Measurements from ENCODE around the gene NDUFB7. TPM values are rescaled to one million over a fixed set of nuclear protein-coding genes. Genes with fewer than 3 reads are reported as not detected.

NDUFB7 gene
- total RNA-seq, 1 experiment from 2014 or later: 192 TPM

DNA sequence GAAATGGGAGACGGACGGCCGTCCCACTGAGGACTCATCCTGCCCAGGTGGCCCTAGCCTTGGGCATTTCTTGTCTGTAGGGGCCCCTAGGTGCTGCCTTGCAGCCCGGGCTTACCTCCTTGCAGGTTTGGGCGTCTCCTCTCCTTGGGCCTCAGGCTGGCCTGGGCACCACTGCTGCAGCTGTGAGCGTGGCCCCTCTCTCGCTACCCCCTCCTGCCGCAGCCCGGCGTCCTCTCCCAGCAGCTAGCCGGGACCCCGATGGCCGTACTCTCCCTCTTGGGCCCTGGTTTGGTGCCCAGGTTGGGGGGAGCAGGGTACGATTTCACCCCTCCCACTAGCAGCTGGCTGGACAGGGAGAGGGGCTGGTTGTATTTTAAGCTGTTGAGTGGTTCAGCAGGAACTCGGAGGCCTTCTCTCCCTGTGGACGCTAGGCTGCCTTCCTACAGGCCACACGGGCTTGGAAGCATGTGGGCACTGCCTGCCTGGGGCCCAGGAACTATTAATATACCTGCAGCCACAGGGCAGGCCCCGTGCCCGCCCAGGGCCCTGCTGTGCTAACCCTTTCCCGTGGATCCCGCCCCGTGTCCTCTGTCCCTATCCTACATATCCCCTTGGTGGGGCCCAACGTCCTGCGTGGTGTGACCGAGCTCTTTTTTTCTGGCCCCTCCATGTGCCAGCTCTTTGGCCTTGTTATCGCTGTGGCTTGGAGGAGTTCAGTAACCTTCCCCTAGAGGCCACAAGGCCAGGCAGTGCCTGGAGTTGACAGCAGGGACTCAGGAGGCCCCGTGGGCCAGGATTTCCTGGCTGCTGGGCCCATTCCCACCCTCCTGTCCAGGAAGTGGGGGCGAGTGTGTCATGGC, 11.7 kb downstream of the NDUFB7 start:
- Histone ChIP-seq H3K36me3 (ENCODE audit: low read depth) (peaks cover 11% of the 10 kb centered on the region; the same call in 1 of the 2 replicates), H3K79me2 (ENCODE audit: low read depth) (peaks cover 61% of the 10 kb centered on the region), H3K9me2 (ENCODE audit: insufficient read depth) (no peaks in the 10 kb centered on the region), H3K27me3 (ENCODE audit: insufficient read depth, low read depth) (no peaks in the 10 kb centered on the region), H3K4me1 (replicated peaks; ENCODE audit: insufficient read depth) (0 out of 2 replicates have a peak, but pooled peaks cover 6% of the 10 kb centered on the region), H3F3A (ENCODE audit: insufficient read depth, low read depth) (peaks cover 17% of the 10 kb centered on the region), H3K4me3 (no peak overlapping the region), H3K27ac (no peak overlapping the region), H4K20me1 (ENCODE audit: insufficient read depth) (peaks cover 37% of the 10 kb centered on the region), H2AFZ (no peak overlapping the region), H3K9me3 (ENCODE audit: insufficient read depth, low read depth) (no peaks in the 10 kb centered on the region), H3K4me2 (no peak overlapping the region)
- intact Hi-C loops (cut with micrococcal nuclease; ENCODE audit: unreplicated experiment): no loop called here
- DNase-seq: peak in 1 of 2 experiments; percentile 29
- TF ChIP-seq, protein P1, sequence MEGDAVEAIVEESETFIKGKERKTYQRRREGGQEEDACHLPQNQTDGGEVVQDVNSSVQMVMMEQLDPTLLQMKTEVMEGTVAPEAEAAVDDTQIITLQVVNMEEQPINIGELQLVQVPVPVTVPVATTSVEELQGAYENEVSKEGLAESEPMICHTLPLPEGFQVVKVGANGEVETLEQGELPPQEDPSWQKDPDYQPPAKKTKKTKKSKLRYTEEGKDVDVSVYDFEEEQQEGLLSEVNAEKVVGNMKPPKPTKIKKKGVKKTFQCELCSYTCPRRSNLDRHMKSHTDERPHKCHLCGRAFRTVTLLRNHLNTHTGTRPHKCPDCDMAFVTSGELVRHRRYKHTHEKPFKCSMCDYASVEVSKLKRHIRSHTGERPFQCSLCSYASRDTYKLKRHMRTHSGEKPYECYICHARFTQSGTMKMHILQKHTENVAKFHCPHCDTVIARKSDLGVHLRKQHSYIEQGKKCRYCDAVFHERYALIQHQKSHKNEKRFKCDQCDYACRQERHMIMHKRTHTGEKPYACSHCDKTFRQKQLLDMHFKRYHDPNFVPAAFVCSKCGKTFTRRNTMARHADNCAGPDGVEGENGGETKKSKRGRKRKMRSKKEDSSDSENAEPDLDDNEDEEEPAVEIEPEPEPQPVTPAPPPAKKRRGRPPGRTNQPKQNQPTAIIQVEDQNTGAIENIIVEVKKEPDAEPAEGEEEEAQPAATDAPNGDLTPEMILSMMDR (conservative IDR thresholded peaks at IDR 0.05): no peak
- no peak for TF ChIP-seq EZH2 (IDR thresholded peaks at IDR 0.05; ENCODE audit: low read depth)
- POLR2A ChIA-PET (ENCODE audit: unreplicated experiment): no interaction called here
- BruUV-seq (replicated peaks): no TSS peak
- CTCF ChIA-PET: no interaction called here

DNA sequence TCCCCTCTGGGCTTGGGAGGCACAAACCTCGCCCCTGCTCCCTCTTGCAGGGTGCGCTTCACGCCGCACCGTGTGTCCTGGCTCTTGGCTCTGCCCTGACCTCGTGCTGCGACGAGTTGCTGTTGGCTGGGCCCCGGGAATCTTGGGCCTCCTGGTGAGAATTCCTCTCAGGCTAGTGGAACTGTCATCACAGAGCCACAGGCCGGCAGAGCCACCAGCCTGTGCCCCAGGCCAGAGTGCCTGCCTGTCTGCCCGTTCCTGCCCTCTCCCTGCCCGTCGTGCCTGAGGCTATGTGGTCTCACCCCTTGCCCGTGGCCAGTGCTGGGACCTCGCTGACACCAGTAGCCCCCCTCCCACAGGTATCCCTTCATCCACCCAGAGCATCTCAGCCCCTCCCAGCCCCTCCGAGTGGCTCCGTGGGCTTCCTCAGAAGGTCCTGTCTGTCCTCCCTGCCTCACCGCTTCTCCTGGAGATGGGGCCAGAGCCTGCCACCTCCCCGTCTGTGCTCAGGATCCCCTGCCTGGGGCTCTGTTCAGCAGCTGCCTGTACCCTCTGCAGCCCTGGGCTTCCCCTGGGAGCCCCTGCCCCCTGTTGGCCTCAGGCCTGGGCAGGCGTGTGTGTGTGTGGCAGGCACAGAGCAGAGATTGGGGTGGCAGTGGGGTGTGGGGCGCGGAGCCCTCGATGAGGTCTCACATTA, 13.3 kb downstream of the NDUFB7 start:
- Histone ChIP-seq H3K4me2 (no peak overlapping the region), H3K27me3 (ENCODE audit: insufficient read depth, low read depth) (no peaks in the 10 kb centered on the region), H3F3A (ENCODE audit: insufficient read depth, low read depth) (peaks cover 17% of the 10 kb centered on the region), H3K79me2 (ENCODE audit: low read depth) (peaks cover 70% of the 10 kb centered on the region), H3K9me3 (ENCODE audit: insufficient read depth, low read depth) (no peaks in the 10 kb centered on the region), H3K27ac (no peak overlapping the region), H3K4me3 (no peak overlapping the region), H2AFZ (no peak overlapping the region), H3K4me1 (replicated peaks; ENCODE audit: insufficient read depth) (0 out of 2 replicates have a peak, but pooled peaks cover 6% of the 10 kb centered on the region), H4K20me1 (ENCODE audit: insufficient read depth) (peaks cover 40% of the 10 kb centered on the region), H3K9me2 (ENCODE audit: insufficient read depth) (no peaks in the 10 kb centered on the region), H3K36me3 (ENCODE audit: low read depth) (peaks cover 2% of the 10 kb centered on the region; the same call in 1 of the 2 replicates)
- no TSS peak for BruUV-seq (replicated peaks)
- no peak for TF ChIP-seq EZH2 (IDR thresholded peaks at IDR 0.05; ENCODE audit: low read depth)
- TF ChIP-seq, protein P1 (conservative IDR thresholded peaks at IDR 0.05): no peak
- DNase-seq: no peak
- ChIA-PET POLR2A (ENCODE audit: unreplicated experiment) (no interaction called here), CTCF (no interaction called here)
- intact Hi-C loops (cut with micrococcal nuclease; ENCODE audit: unreplicated experiment): no loop called here

DNA sequence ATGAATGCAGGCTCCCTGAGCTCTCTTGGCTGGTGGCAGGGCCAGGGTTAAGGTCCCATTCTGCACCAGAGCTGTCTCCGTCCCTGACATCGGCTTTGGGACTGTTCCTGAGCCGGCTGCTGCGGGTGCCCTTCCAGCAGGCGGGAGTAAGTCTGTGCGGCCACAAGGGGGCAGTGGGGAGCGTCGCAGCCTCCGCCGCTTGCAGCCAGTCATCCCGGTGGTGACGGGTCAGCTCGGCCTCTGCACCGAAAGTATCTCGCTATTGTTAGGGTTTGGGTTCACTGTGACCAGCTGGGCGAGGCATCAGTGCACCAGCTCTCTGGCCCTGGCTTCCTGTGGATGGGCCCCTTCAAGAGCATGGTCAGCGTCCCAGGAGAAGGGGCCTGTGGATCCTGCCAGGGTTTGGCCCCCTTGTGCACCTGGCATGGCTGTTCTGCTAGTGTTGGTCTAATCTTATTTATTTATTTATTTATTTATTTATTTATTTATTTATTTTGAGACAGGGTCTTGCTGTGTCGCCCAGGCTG, 15.1 kb downstream of the NDUFB7 start:
- Histone ChIP-seq H3F3A (ENCODE audit: insufficient read depth, low read depth) (peaks cover 17% of the 10 kb centered on the region), H3K27ac (0 out of 2 replicates have a peak overlapping the region, but pooled peaks have one; percentile 1), H3K9me2 (ENCODE audit: insufficient read depth) (no peaks in the 10 kb centered on the region), H3K36me3 (ENCODE audit: low read depth) (no peaks in the 10 kb centered on the region), H3K9me3 (ENCODE audit: insufficient read depth, low read depth) (no peaks in the 10 kb centered on the region), H4K20me1 (ENCODE audit: insufficient read depth) (peaks cover 43% of the 10 kb centered on the region), H2AFZ (no peak overlapping the region), H3K27me3 (ENCODE audit: insufficient read depth, low read depth) (no peaks in the 10 kb centered on the region), H3K4me1 (replicated peaks; ENCODE audit: insufficient read depth) (0 out of 2 replicates have a peak, but pooled peaks cover 6% of the 10 kb centered on the region), H3K4me2 (peak overlapping the region; percentile 52), H3K79me2 (ENCODE audit: low read depth) (peaks cover 70% of the 10 kb centered on the region), H3K4me3 (no peak overlapping the region)
- no TSS peak for BruUV-seq (replicated peaks)
- DNase-seq: peak; percentile 59 to 77
- POLR2A ChIA-PET (ENCODE audit: unreplicated experiment): interaction anchor here (0.7 kb wide), 2 partner anchors 38 to 130 kb away, joined by 3 to 6 read pairs; partner anchors contain the start of gene DNAJB1
- CTCF ChIA-PET: interaction anchor here (0.7 to 1.2 kb wide), 4 partner anchors 24 to 84 kb away, joined by 3 to 11 read pairs (median 4); no protein-coding TSS in a partner anchor
- intact Hi-C loops (cut with micrococcal nuclease; ENCODE audit: unreplicated experiment): loop anchor here (1.0 kb wide), 1 partner anchor 38 kb away; the partner anchor contains the start of gene DNAJB1
- no peak for TF ChIP-seq EZH2 (IDR thresholded peaks at IDR 0.05; ENCODE audit: low read depth)
- TF ChIP-seq, protein P1 (conservative IDR thresholded peaks at IDR 0.05): peak; percentile 97
